GM12878 (cell line): ENCODE data around the gene MYO7B. TPM values are rescaled to one million over a fixed set of nuclear protein-coding genes. Genes with fewer than 3 reads are reported as not detected.

Experiments used
- ATAC-seq: fragments of 200-7000 bp; cut with Tn5 transposase; 3 replicates; pipeline ENCODE4 v1.9.1; 2020; ENCODE audit warnings: mild to moderate bottlenecking, moderate library complexity
- BruUV-seq: library from RNA; stranded (reverse); fragments of 400-500 nt; replicated peaks from 2 replicates; lab custom pipeline; 2021; lab: Mats Ljungman, UMichigan
- CTCF ChIA-PET: fragments of 300-600 bp; sonication (Branson Sonifier 250); formaldehyde crosslinking; extraction: SDS; loops from one replicate; lab custom pipeline; 2021; ENCODE audit warnings: inconsistent platforms; lab: Yijun Ruan, JAX
- POLR2A ChIA-PET: fragments of 350-600 bp; formaldehyde crosslinking; extraction: SDS; loops from one replicate; lab custom pipeline; 2021; ENCODE audit warnings: inconsistent platforms; lab: Charles Lee
- RAD21 ChIA-PET: fragments of 300-600 bp; sonication (Branson Sonifier 250); formaldehyde crosslinking; loops from one replicate; lab custom pipeline; 2023; ENCODE audit warnings: antibody characterized with exemption; ENCODE audit not compliant: unreplicated experiment; lab: Charles Lee
- SMC1A ChIA-PET: fragments of 300-600 bp; sonication (Branson Sonifier 250); formaldehyde crosslinking; loops from one replicate; lab custom pipeline; 2023; ENCODE audit not compliant: unreplicated experiment, uncharacterized antibody; lab: Charles Lee
- DNase-seq: peaks from one replicate; pipeline ENCODE4 v3.0.0-alpha.2; 2011; ENCODE audit warnings: low read depth, low spot score
- FAIRE-seq: peaks from 3 replicates; lab custom pipeline; 2011; peaks lifted over from hg19 to GRCh38; lab: Jason Lieb, UNC
- H2AFZ ChIP-seq: 2 replicates; pipeline ENCODE4 v1.6.0; 2011; ENCODE audit warnings: low read depth, low read length, control low read depth; ENCODE audit not compliant: control insufficient read depth
- H3K27ac ChIP-seq: 2 replicates; pipeline ENCODE4 v1.5.1; 2011; ENCODE audit warnings: control low read depth; ENCODE audit not compliant: control insufficient read depth, insufficient read depth
- H3K27me3 ChIP-seq, 2 experiments: replicated peaks in 1 of 2; 2 replicates each; pipeline versions ENCODE4 v1.6.0 to v1.6.1; 2011; ENCODE audit warnings: low read length in 1 of 2; ENCODE audit not compliant: control insufficient read depth in 2 of 2, insufficient read depth in 2 of 2
- H3K36me3 ChIP-seq, 2 experiments: 2 replicates each; pipeline ENCODE4 v1.5.1; 2011; ENCODE audit warnings: low read length in 1 of 2; ENCODE audit not compliant: control insufficient read depth in 2 of 2, insufficient read depth in 2 of 2
- H3K4me1 ChIP-seq: 2 replicates; pipeline ENCODE4 v1.6.1; 2011; ENCODE audit warnings: mild to moderate bottlenecking, low read length, moderate library complexity, mixed read lengths; ENCODE audit not compliant: control insufficient read depth, insufficient read depth
- H3K4me2 ChIP-seq: 2 replicates; pipeline ENCODE4 v1.6.0; 2011; ENCODE audit warnings: control low read depth; ENCODE audit not compliant: control insufficient read depth, insufficient read depth
- H3K4me3 ChIP-seq: fragments of 200-600 bp; sonication (generic); 2 replicates; pipeline ENCODE4 v1.5.1; 2016
- H3K79me2 ChIP-seq: 2 replicates; pipeline ENCODE4 v1.6.0; 2011; ENCODE audit warnings: low read length; ENCODE audit not compliant: control insufficient read depth, insufficient read depth
- H3K9ac ChIP-seq: 2 replicates; pipeline ENCODE4 v1.8.0; 2011; ENCODE audit warnings: low read length, control low read depth, mixed read lengths; ENCODE audit not compliant: control insufficient read depth, insufficient read depth
- H3K9me3 ChIP-seq: replicated peaks from 3 replicates; pipeline ENCODE4 v1.5.1; 2011; ENCODE audit warnings: mild to moderate bottlenecking, low read length; ENCODE audit not compliant: control insufficient read depth, insufficient read depth
- H4K20me1 ChIP-seq: 2 replicates; pipeline ENCODE4 v1.6.0; 2011; ENCODE audit not compliant: control insufficient read depth, insufficient read depth
- ASH2L ChIP-seq: fragments of 300-600, 200-600 bp; sonication (generic); IDR thresholded peaks from 2 replicates; pipeline ENCODE4 v1.6.1; 2017; ENCODE audit warnings: low read depth, mild to moderate bottlenecking, borderline replicate concordance
- BRCA1 ChIP-seq: IDR thresholded peaks from 2 replicates; pipeline ENCODE4 v1.6.1; 2011; ENCODE audit warnings: low read depth, low read length, improper control_type of control experiment
- CTCF ChIP-seq, 3 experiments: IDR thresholded peaks in 2 of 3; conservative IDR thresholded peaks in 1 of 3; 2 replicates each; pipeline ENCODE4 v1.5.1; 2011; ENCODE audit warnings: low read depth in 3 of 3, low read length in 3 of 3, mild to moderate bottlenecking in 3 of 3, control low read depth in 2 of 3, moderate library complexity in 2 of 3, inconsistent platforms in 1 of 3, mixed read lengths in 1 of 3; ENCODE audit not compliant: control insufficient read depth in 2 of 3, insufficient read depth in 1 of 3; ENCODE audit errors: extremely low read depth in 1 of 3
- E2F4 ChIP-seq: IDR thresholded peaks from 2 replicates; pipeline ENCODE4 v1.6.1; 2012; ENCODE audit warnings: low read depth, low read length, improper control_type of control experiment
- EED ChIP-seq: sonication (generic); IDR thresholded peaks from 2 replicates; pipeline ENCODE4 v1.6.1; 2016; ENCODE audit warnings: antibody characterized with exemption, low read depth
- ESRRA ChIP-seq: IDR thresholded peaks from 2 replicates; pipeline ENCODE4 v1.6.1; 2012; ENCODE audit warnings: mild to moderate bottlenecking, low read length, improper control_type of control experiment
- KLF5 ChIP-seq: fragments of 450-650 bp; IDR thresholded peaks from 2 replicates; pipeline ENCODE4 v1.6.1; 2014; ENCODE audit warnings: mild to moderate bottlenecking; ENCODE audit not compliant: partially characterized antibody
- RB1 ChIP-seq: fragments of 450-650 bp; formaldehyde crosslinking; IDR thresholded peaks from 2 replicates; pipeline ENCODE4 v1.6.1; 2017; ENCODE audit warnings: mild to moderate bottlenecking, borderline replicate concordance
- SUZ12 ChIP-seq: fragments of 200-600 bp; sonication (generic); IDR thresholded peaks from one replicate; pipeline ENCODE4 v1.6.1; 2018; ENCODE audit warnings: antibody characterized with exemption, mild to moderate bottlenecking; ENCODE audit not compliant: unreplicated experiment
- WRNIP1 ChIP-seq: IDR thresholded peaks from 2 replicates; pipeline ENCODE4 v1.6.1; 2011; ENCODE audit warnings: low read depth, low read length, improper control_type of control experiment, borderline replicate concordance
- WGBS: methylation state at CpG from one replicate; pipeline ENCODE4 v1.1.6; 2016; ENCODE audit warnings: low lambda C conversion rate; ENCODE audit not compliant: insufficient replicate concordance, insufficient coverage; ENCODE audit errors: missing lambda C conversion rate; 5-methylcytosine and 5-hydroxymethylcytosine counted together
- in situ Hi-C: fragments of 300-500 bp; cut with MboI; formaldehyde crosslinking; loops from 9 replicates; pipeline ENCODE4 v1.14.3; 2018; ENCODE audit warnings: mixed read lengths
- intact Hi-C: fragments of 100-400 bp; cut with micrococcal nuclease; formaldehyde crosslinking; loops from one replicate; pipeline ENCODE4 v1.14.2; 2022; ENCODE audit not compliant: unreplicated experiment
- polyA plus RNA-seq, 11 experiments: library from polyadenylated mRNA; depleted of rRNA in 4 of 11; unstranded in 6 of 11; stranded (reverse) in 5 of 11; fragments of >200 nt; fragmentation: Nextera tagmentation in 4 of 11; fragmentation: Illumina TruSeq in 1 of 11; extraction: Ambion mirVana in 4 of 11; extraction: Trizol in 1 of 11; gene quantifications; 1 replicate in 1 of 11; 2 replicates in 10 of 11; pipeline versions ENCODE4 v1.2.1 to v1.2.3, GENCODE V29; 2011 to 2016; ENCODE audit warnings: inconsistent platforms in 2 of 11, missing spikeins in 2 of 11, low read depth in 1 of 11
- total RNA-seq, 4 experiments: library from RNA; depleted of rRNA in 3 of 4; stranded (reverse); fragments of >200 nt in 3 of 4; fragmentation: Illumina TruSeq in 1 of 4; extraction: Trizol in 1 of 4; gene quantifications; 2 replicates each; pipeline versions ENCODE4 v1.2.1 to v1.2.3, GENCODE V29; 2013 to 2021
- TF ChIP-seq, protein P1 (sequence below): IDR thresholded peaks from 2 replicates; pipeline ENCODE4 v1.6.1; 2012; ENCODE audit warnings: low read depth, low read length, improper control_type of control experiment
- TF ChIP-seq, protein P2 (sequence below): fragments of 450-650 bp; conservative IDR thresholded peaks from 2 replicates; pipeline ENCODE4 v1.6.1; 2017; ENCODE audit warnings: mild to moderate bottlenecking, moderate library complexity

The MYO7B gene
- total and polyA plus RNA-seq, 10 of the 15 experiments (the other 5 are each of a cell fraction or from before 2014, with no cell fraction given) = 0.08 to 4.8 (median 1.2) TPM

DNA sequence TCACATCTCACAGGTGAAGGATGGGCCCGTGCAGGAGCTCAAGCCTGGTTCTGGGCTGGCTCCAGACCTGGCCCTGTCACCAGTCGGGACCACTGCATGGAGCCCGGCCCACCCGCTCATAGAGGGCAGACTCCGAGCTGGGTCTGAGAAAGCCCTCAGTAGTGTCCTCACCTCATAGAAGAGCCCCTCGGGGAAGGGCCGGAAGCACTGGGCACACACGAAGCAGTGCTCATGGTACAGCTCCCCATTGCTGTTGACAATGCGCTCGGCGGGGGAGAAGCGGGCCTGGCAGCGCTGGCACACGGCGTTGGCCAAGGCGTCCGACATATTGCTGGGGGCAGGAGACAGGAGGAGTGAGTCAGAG, 121.7 kb downstream of the MYO7B start:
- Histone ChIP-seq H3K36me3 (no peaks in the 10 kb centered on the region), H2AFZ (no peak overlapping the region), H3K4me1 (no peaks in the 10 kb centered on the region), H3K79me2 (no peaks in the 10 kb centered on the region), H3K27ac (no peak overlapping the region), H3K9ac (no peak overlapping the region), H3K27me3 (no peaks in the 10 kb centered on the region), H3K4me3 (no peak overlapping the region), H3K9me3 (no peaks in the 10 kb centered on the region), H4K20me1 (no peaks in the 10 kb centered on the region), H3K4me2 (no peak overlapping the region)
- in situ Hi-C loops (no loop called here), intact Hi-C loops (no loop called here)
- BruUV-seq = no TSS peak
- no peak for FAIRE-seq
- 36% methylated on average over 17 of the region's 17 CpGs for WGBS
- DNase-seq = no peak
- TF ChIP-seq ASH2L = no peak
- no peak for TF ChIP-seq E2F4
- no peak for TF ChIP-seq KLF5
- no peak for TF ChIP-seq ESRRA
- no peak for TF ChIP-seq SUZ12
- no peak for TF ChIP-seq WRNIP1
- ChIA-PET SMC1A (interaction anchor here (0.7 kb wide), 1 partner anchor 66 kb away, joined by 3 read pairs; no protein-coding TSS in a partner anchor), RAD21 (no interaction called here), POLR2A (no interaction called here), CTCF (no interaction called here)
- ATAC-seq = no peak

DNA sequence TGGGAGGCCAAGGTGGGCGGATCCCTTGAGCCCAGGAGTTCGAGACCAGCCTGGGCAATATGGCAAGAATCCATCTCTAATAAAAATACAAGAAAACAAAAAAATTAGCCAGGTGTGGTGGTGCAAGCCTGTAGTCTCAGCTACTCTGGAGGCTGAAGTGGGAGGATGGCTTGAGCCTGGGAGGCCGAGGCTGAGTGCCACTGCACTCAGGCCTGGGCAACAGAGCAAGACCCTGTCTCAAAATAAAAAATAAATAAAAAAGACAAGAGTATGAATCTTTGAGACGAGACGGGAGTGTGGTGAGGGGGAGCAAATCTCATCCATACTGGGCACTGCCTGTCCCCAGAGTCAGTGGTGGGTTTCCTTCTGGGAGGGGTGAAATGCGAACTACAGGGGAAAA, 122.7 kb downstream of the MYO7B start:
- no peaks in the 10 kb centered on the region for H3K79me2 ChIP-seq
- H3K36me3 ChIP-seq = no peaks in the 10 kb centered on the region
- 11% methylated on average over 6 of the region's 6 CpGs for WGBS
- peaks cover under 1 to 2% of the 10 kb centered on the region in 2 experiments; a peak in 3 of 4 replicates for H3K27me3 ChIP-seq
- ChIA-PET CTCF (no interaction called here), POLR2A (no interaction called here), RAD21 (no interaction called here), SMC1A (no interaction called here)
- no peak overlapping the region for H3K9ac ChIP-seq
- no peaks in the 10 kb centered on the region for H3K9me3 ChIP-seq
- ATAC-seq = no peak
- no peak overlapping the region for H2AFZ ChIP-seq
- DNase-seq = no peak
- intact Hi-C loops (no loop called here), in situ Hi-C loops (no loop called here)
- no peak overlapping the region for H3K4me3 ChIP-seq
- no peaks in the 10 kb centered on the region for H4K20me1 ChIP-seq
- FAIRE-seq = no peak
- H3K4me2 ChIP-seq = no peak overlapping the region
- no peak overlapping the region for H3K27ac ChIP-seq
- H3K4me1 ChIP-seq = no peaks in the 10 kb centered on the region
- no TSS peak for BruUV-seq
- TF ChIP-seq RB1 (no peak), EED (no peak), CTCF (IDR thresholded peaks at IDR 0.05 in 2 of 3, conservative IDR thresholded peaks at IDR 0.05 in 1 of 3; ENCODE audit: control insufficient read depth in 2 of 3, extremely low read depth in 1 of 3, insufficient read depth in 1 of 3, low read depth in 3 of 3, low read length in 3 of 3) (no peak), BRCA1 (no peak)
- TF ChIP-seq, protein P1, sequence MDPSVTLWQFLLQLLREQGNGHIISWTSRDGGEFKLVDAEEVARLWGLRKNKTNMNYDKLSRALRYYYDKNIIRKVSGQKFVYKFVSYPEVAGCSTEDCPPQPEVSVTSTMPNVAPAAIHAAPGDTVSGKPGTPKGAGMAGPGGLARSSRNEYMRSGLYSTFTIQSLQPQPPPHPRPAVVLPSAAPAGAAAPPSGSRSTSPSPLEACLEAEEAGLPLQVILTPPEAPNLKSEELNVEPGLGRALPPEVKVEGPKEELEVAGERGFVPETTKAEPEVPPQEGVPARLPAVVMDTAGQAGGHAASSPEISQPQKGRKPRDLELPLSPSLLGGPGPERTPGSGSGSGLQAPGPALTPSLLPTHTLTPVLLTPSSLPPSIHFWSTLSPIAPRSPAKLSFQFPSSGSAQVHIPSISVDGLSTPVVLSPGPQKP = no peak
- TF ChIP-seq, protein P2, sequence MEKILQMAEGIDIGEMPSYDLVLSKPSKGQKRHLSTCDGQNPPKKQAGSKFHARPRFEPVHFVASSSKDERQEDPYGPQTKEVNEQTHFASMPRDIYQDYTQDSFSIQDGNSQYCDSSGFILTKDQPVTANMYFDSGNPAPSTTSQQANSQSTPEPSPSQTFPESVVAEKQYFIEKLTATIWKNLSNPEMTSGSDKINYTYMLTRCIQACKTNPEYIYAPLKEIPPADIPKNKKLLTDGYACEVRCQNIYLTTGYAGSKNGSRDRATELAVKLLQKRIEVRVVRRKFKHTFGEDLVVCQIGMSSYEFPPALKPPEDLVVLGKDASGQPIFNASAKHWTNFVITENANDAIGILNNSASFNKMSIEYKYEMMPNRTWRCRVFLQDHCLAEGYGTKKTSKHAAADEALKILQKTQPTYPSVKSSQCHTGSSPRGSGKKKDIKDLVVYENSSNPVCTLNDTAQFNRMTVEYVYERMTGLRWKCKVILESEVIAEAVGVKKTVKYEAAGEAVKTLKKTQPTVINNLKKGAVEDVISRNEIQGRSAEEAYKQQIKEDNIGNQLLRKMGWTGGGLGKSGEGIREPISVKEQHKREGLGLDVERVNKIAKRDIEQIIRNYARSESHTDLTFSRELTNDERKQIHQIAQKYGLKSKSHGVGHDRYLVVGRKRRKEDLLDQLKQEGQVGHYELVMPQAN = no peak
